IMR-90 (cell line): ENCODE data around the gene GTPBP6. TPM values are rescaled to one million over a fixed set of nuclear protein-coding genes. Genes with fewer than 3 reads are reported as not detected.

ENCODE experiments used
- ATAC-seq: fragments of 200-7000 bp; cut with Tn5 transposase; 2 replicates; pipeline ENCODE4 v1.9.1; 2020; ENCODE audit warnings: low read depth, mild to moderate bottlenecking, moderate library complexity
- BruUV-seq: library from RNA; stranded (reverse); fragments of 400-500 nt; replicated peaks from 2 replicates; lab custom pipeline; 2021; lab: Mats Ljungman, UMichigan
- CTCF ChIA-PET: fragments of 300-600 bp; formaldehyde crosslinking; extraction: SDS; loops from one replicate; lab custom pipeline; 2021; ENCODE audit warnings: antibody characterized with exemption; lab: Yijun Ruan, JAX
- POLR2A ChIA-PET: fragments of 300-600 bp; sonication (Branson Sonifier 250); formaldehyde crosslinking; loops from one replicate; lab custom pipeline; 2022; ENCODE audit warnings: antibody characterized with exemption; ENCODE audit not compliant: unreplicated experiment; lab: Charles Lee
- DNase-seq: peaks from one replicate; pipeline ENCODE4 v3.0.0; 2013
- H2AFZ ChIP-seq: replicated peaks from 2 replicates; pipeline ENCODE3; 2013; ENCODE audit warnings: low read length, mild to moderate bottlenecking; ENCODE audit not compliant: poor library complexity
- H2AK5ac ChIP-seq: 2 replicates; pipeline ENCODE4 v1.6.1; 2013; ENCODE audit warnings: low read depth, low read length, inconsistent platforms
- H2AK9ac ChIP-seq: replicated peaks from 2 replicates; pipeline ENCODE3; 2013; ENCODE audit warnings: mild to moderate bottlenecking, low read depth, low read length, moderate library complexity; ENCODE audit not compliant: poor library complexity
- H2BK120ac ChIP-seq: 2 replicates; pipeline ENCODE4 v1.6.1; 2013; ENCODE audit warnings: low read depth, low read length, inconsistent platforms
- H2BK15ac ChIP-seq: 3 replicates; pipeline ENCODE4 v1.6.1; 2013; ENCODE audit warnings: low read depth, low read length, inconsistent platforms
- H2BK20ac ChIP-seq: 2 replicates; pipeline ENCODE4 v1.6.1; 2013; ENCODE audit warnings: low read depth, mild to moderate bottlenecking, inconsistent platforms, low read length, moderate library complexity
- H2BK5ac ChIP-seq: 2 replicates; pipeline ENCODE4 v1.6.1; 2013; ENCODE audit warnings: mild to moderate bottlenecking, low read depth, low read length, inconsistent platforms; ENCODE audit not compliant: poor library complexity, severe bottlenecking
- H3K14ac ChIP-seq: replicated peaks from 2 replicates; pipeline ENCODE4 v1.6.1; 2013; ENCODE audit warnings: low read depth, low read length, inconsistent platforms
- H3K18ac ChIP-seq: 2 replicates; pipeline ENCODE4 v1.6.1; 2013; ENCODE audit warnings: low read depth, low read length, control low read depth
- H3K23ac ChIP-seq: 2 replicates; pipeline ENCODE4 v1.6.1; 2013; ENCODE audit warnings: low read depth, low read length, inconsistent platforms
- H3K27ac ChIP-seq: 2 replicates; pipeline ENCODE4 v1.5.1; 2013; ENCODE audit warnings: mild to moderate bottlenecking, control low read depth, low read length; ENCODE audit not compliant: insufficient read depth
- H3K27me3 ChIP-seq: 2 replicates; pipeline ENCODE4 v1.6.1; 2013; ENCODE audit warnings: low read length; ENCODE audit not compliant: control insufficient read depth, insufficient read depth
- H3K36me3 ChIP-seq: 2 replicates; pipeline ENCODE4 v1.6.1; 2013; ENCODE audit warnings: low read length, mixed read lengths; ENCODE audit not compliant: control insufficient read depth, insufficient read depth
- H3K4ac ChIP-seq: 2 replicates; pipeline ENCODE4 v1.6.1; 2013; ENCODE audit warnings: low read depth, low read length, inconsistent platforms
- H3K4me1 ChIP-seq: 2 replicates; pipeline ENCODE4 v1.6.1; 2013; ENCODE audit warnings: low read length, mixed read lengths; ENCODE audit not compliant: control insufficient read depth, insufficient read depth
- H3K4me2 ChIP-seq: 2 replicates; pipeline ENCODE4 v1.6.1; 2013; ENCODE audit warnings: low read depth, mild to moderate bottlenecking, control low read depth, low read length, moderate library complexity
- H3K4me3 ChIP-seq: 2 replicates; pipeline ENCODE4 v1.5.1; 2013; ENCODE audit warnings: low read depth, mild to moderate bottlenecking, control low read depth, low read length, moderate library complexity; ENCODE audit not compliant: insufficient read depth
- H3K56ac ChIP-seq: 2 replicates; pipeline ENCODE4 v1.6.1; 2013; ENCODE audit warnings: low read length, inconsistent platforms; ENCODE audit not compliant: insufficient read depth; ENCODE audit errors: extremely low read depth
- H3K79me1 ChIP-seq, 2 experiments: 2 replicates each; pipeline ENCODE4 v1.6.1; 2013; ENCODE audit warnings: low read length in 2 of 2, inconsistent platforms in 1 of 2, low read depth in 1 of 2
- H3K9ac ChIP-seq: 2 replicates; pipeline ENCODE4 v1.6.1; 2013; ENCODE audit warnings: low read depth, low read length, control low read depth
- H3K9me1 ChIP-seq: 2 replicates; pipeline ENCODE4 v1.6.1; 2013; ENCODE audit warnings: low read length, inconsistent platforms; ENCODE audit not compliant: insufficient read depth
- H3K9me3 ChIP-seq: 2 replicates; pipeline ENCODE4 v1.6.1; 2013; ENCODE audit warnings: low read length; ENCODE audit not compliant: control insufficient read depth, insufficient read depth
- H4K20me1 ChIP-seq: 2 replicates; pipeline ENCODE4 v1.6.1; 2013; ENCODE audit warnings: low read length, inconsistent platforms; ENCODE audit not compliant: insufficient read depth
- H4K5ac ChIP-seq: 2 replicates; pipeline ENCODE4 v1.6.1; 2013; ENCODE audit warnings: mild to moderate bottlenecking, low read depth, low read length, control low read depth
- H4K8ac ChIP-seq, 2 experiments: 2 replicates each; pipeline ENCODE4 v1.6.1; 2013; ENCODE audit warnings: low read depth in 2 of 2, low read length in 2 of 2, control low read depth in 1 of 2, inconsistent platforms in 1 of 2
- H4K91ac ChIP-seq: 2 replicates; pipeline ENCODE4 v1.6.1; 2013; ENCODE audit warnings: low read depth, low read length, inconsistent platforms; ENCODE audit not compliant: insufficient read depth
- BHLHE40 ChIP-seq: fragments of 150-350 bp; IDR thresholded peaks from 2 replicates; pipeline ENCODE4 v1.6.1; 2016; ENCODE audit warnings: mild to moderate bottlenecking, low read depth, low read length
- CEBPB ChIP-seq: IDR thresholded peaks from 2 replicates; pipeline ENCODE4 v1.6.1; 2012; ENCODE audit warnings: low read depth, low read length, improper control_type of control experiment
- CHD1 ChIP-seq: IDR thresholded peaks from 2 replicates; pipeline ENCODE4 v1.6.1; 2012; ENCODE audit warnings: low read depth, low read length, improper control_type of control experiment
- FOS ChIP-seq: fragments of 150-350 bp; IDR thresholded peaks from 2 replicates; pipeline ENCODE4 v1.6.1; 2016; ENCODE audit warnings: low read depth, low read length
- MAFK ChIP-seq: IDR thresholded peaks from 2 replicates; pipeline ENCODE4 v1.6.1; 2012; ENCODE audit warnings: low read depth, low read length, improper control_type of control experiment
- MAZ ChIP-seq: IDR thresholded peaks from 2 replicates; pipeline ENCODE4 v1.6.1; 2012; ENCODE audit warnings: low read depth, mild to moderate bottlenecking, low read length, improper control_type of control experiment, moderate library complexity, borderline replicate concordance
- MXI1 ChIP-seq: IDR thresholded peaks from 2 replicates; pipeline ENCODE4 v1.6.1; 2012; ENCODE audit warnings: low read depth, mild to moderate bottlenecking, low read length, moderate library complexity, borderline replicate concordance
- NFE2L2 ChIP-seq: fragments of 150-350 bp; IDR thresholded peaks from 2 replicates; pipeline ENCODE4 v1.6.1; 2016; ENCODE audit warnings: low read depth, mild to moderate bottlenecking, low read length
- POLR2A ChIP-seq: IDR thresholded peaks from 2 replicates; pipeline ENCODE4 v1.6.1; 2012; ENCODE audit warnings: mild to moderate bottlenecking, low read depth, low read length
- RAD21 ChIP-seq: IDR thresholded peaks from 2 replicates; pipeline ENCODE4 v1.6.1; 2012; ENCODE audit warnings: low read length, improper control_type of control experiment
- RFX5 ChIP-seq: IDR thresholded peaks from 2 replicates; pipeline ENCODE4 v1.8.0; 2012; ENCODE audit warnings: low read depth, mild to moderate bottlenecking, low read length, moderate library complexity
- SMC3 ChIP-seq: fragments of 150-350 bp; IDR thresholded peaks from 2 replicates; pipeline ENCODE4 v1.6.1; 2016; ENCODE audit warnings: low read depth, mild to moderate bottlenecking, antibody characterized with exemption, low read length, moderate library complexity
- WGBS, 2 experiments: methylation state at CpG; one replicate each; pipeline versions ENCODE4 v1.1.5 to v1.1.7; 2013; ENCODE audit warnings: missing lambda C conversion rate in 2 of 2; ENCODE audit not compliant: insufficient read length in 1 of 2; ENCODE audit errors: extremely low coverage in 2 of 2; 5-methylcytosine and 5-hydroxymethylcytosine counted together
- dilution Hi-C: fragments of 300-500 bp; cut with HindIII; formaldehyde crosslinking; loops from one replicate; pipeline ENCODE4 v1.14.3; 2018; ENCODE audit warnings: low sequenced_read_pairs; ENCODE audit not compliant: unreplicated experiment
- in situ Hi-C: fragments of 300-500 bp; cut with MboI; formaldehyde crosslinking; loops from 3 replicates; pipeline ENCODE4 v1.14.3; 2019; ENCODE audit warnings: low sequenced_read_pairs, inconsistent platforms, mixed read lengths
- intact Hi-C: fragments of 100-400 bp; cut with micrococcal nuclease; formaldehyde crosslinking; loops from 2 replicates; pipeline ENCODE4 v1.10.0; 2022
- polyA plus RNA-seq, 3 experiments: library from polyadenylated mRNA; depleted of rRNA; stranded (reverse); fragments of >200 nt; gene quantifications; 2 replicates each; pipeline ENCODE4 v1.2.3, GENCODE V29; 2012; ENCODE audit warnings: low replicate concordance in 1 of 3
- total RNA-seq: library from RNA; depleted of rRNA; stranded (reverse); fragments of >200 nt; gene quantifications from 2 replicates; pipeline ENCODE4 v1.2.3, GENCODE V29; 2012
- TF ChIP-seq, protein P1 (sequence below): conservative IDR thresholded peaks from 2 replicates; pipeline ENCODE4 v1.5.1; 2012; ENCODE audit warnings: mild to moderate bottlenecking, low read depth, low read length, improper control_type of control experiment
- TF ChIP-seq, protein P2 (sequence below): fragments of 150-350 bp; IDR thresholded peaks from 2 replicates; pipeline ENCODE4 v1.6.1; 2016; ENCODE audit warnings: low read depth, mild to moderate bottlenecking, low read length, moderate library complexity, borderline replicate concordance
- TF ChIP-seq, protein P3 (sequence below): fragments of 150-350 bp; IDR thresholded peaks from 2 replicates; pipeline ENCODE4 v1.6.1; 2017; ENCODE audit warnings: mild to moderate bottlenecking, antibody characterized with exemption, low read length, low read depth

The GTPBP6 gene
- total and polyA plus RNA-seq, 2 of the 4 experiments (the other 2 are of a cell fraction), result 24.0 to 31.6 TPM

DNA sequence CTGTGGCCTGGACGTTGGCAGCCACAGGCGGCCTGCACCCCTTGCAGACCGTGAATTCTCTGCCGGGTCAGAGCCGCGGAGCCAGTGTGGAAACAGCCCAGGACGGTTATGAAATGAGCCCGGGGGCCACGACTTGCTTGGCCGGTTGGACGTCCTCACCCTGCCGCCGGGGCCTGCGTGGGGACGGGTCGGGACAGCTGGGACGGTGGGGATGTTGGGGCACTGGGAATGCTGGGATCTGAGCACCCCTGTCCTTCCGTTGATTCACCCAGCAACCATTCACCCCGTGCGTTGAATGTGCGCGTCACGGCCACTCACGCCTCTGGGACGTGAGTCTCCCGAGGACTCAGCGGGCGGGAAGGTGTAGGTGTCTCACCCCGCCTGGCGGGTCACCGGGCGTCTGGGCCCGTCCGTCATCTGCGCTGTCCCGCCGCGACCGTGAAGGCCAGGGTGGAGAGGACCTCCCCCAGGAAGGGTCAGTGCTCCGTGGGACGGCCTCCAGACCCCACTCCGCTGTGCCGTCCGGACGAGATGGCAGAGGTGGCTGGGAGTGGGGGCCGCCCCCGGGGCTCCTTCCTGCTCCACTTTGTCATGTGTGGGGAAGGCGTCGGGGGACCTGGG, 41.9 kb downstream of the GTPBP6 start:
- in situ Hi-C loops, result no loop called here
- H3K4me2 ChIP-seq, result peak overlapping the region; percentile 56
- ATAC-seq (peak; percentile 68), DNase-seq (peak; percentile 76)
- peak overlapping the region; percentile 69 for H3K4ac ChIP-seq
- H3K79me1 ChIP-seq, result peaks cover 4 to 12% of the 10 kb centered on the region in 2 experiments; a peak in 1 of 4 replicates
- H4K5ac ChIP-seq, result peak overlapping the region; percentile 27
- POLR2A ChIA-PET, result no interaction called here
- H3K4me1 ChIP-seq, result no peaks in the 10 kb centered on the region
- H3K36me3 ChIP-seq, result no peaks in the 10 kb centered on the region
- H3K9ac ChIP-seq, result peak overlapping the region; percentile 38
- peak overlapping the region; percentile 95 for H2AFZ ChIP-seq
- H3K14ac ChIP-seq, result 0 out of 2 replicates have a peak overlapping the region, but pooled peaks have one; percentile 51
- peak overlapping the region; percentile 8; the same call in 1 of the 2 replicates for H3K27ac ChIP-seq
- no peaks in the 10 kb centered on the region for H3K27me3 ChIP-seq
- peak overlapping the region; percentile 38 for H2BK5ac ChIP-seq
- dilution Hi-C loops, result no loop called here
- peak overlapping the region; percentile 38 for H3K23ac ChIP-seq
- H4K91ac ChIP-seq, result peak overlapping the region; percentile 14; the same call in 1 of the 2 replicates
- no peaks in the 10 kb centered on the region for H3K9me3 ChIP-seq
- H4K8ac ChIP-seq, result peak overlapping the region; percentile 8 to 39; a peak in 1 of 4 replicates
- intact Hi-C loops, result no loop called here
- WGBS, 2 experiments, result 2% methylated on average over 25 of the region's 49 CpGs; no CpG with 5 or more reads in 1 of the 2 experiments
- no peak overlapping the region for H3K56ac ChIP-seq
- CTCF ChIA-PET, result no interaction called here
- no peaks in the 10 kb centered on the region for H4K20me1 ChIP-seq
- H3K4me3 ChIP-seq, result peak overlapping the region; percentile 58
- H3K9me1 ChIP-seq, result peaks cover 3% of the 10 kb centered on the region; the same call in 1 of the 2 replicates
- no peak overlapping the region for H2BK20ac ChIP-seq
- H3K18ac ChIP-seq, result no peak overlapping the region
- no TSS peak for BruUV-seq
- H2AK5ac ChIP-seq, result peak overlapping the region; percentile 16; the same call in 1 of the 2 replicates
- H2BK15ac ChIP-seq, result no peak overlapping the region
- H2AK9ac ChIP-seq, result peak overlapping the region; percentile 93
- 0 out of 2 replicates have a peak overlapping the region, but pooled peaks have one; percentile 1 for H2BK120ac ChIP-seq
- peak; percentile 29; the same call in 1 of the 2 replicates for TF ChIP-seq CEBPB
- TF ChIP-seq RFX5, result peak; percentile 68; the same call in 1 of the 2 replicates
- no peak for TF ChIP-seq CHD1
- peak; percentile 91 for TF ChIP-seq BHLHE40
- TF ChIP-seq, protein P1, sequence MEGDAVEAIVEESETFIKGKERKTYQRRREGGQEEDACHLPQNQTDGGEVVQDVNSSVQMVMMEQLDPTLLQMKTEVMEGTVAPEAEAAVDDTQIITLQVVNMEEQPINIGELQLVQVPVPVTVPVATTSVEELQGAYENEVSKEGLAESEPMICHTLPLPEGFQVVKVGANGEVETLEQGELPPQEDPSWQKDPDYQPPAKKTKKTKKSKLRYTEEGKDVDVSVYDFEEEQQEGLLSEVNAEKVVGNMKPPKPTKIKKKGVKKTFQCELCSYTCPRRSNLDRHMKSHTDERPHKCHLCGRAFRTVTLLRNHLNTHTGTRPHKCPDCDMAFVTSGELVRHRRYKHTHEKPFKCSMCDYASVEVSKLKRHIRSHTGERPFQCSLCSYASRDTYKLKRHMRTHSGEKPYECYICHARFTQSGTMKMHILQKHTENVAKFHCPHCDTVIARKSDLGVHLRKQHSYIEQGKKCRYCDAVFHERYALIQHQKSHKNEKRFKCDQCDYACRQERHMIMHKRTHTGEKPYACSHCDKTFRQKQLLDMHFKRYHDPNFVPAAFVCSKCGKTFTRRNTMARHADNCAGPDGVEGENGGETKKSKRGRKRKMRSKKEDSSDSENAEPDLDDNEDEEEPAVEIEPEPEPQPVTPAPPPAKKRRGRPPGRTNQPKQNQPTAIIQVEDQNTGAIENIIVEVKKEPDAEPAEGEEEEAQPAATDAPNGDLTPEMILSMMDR, result no peak
- no peak for TF ChIP-seq MXI1
- peak; percentile 84 for TF ChIP-seq POLR2A
- TF ChIP-seq RAD21, result no peak
- TF ChIP-seq SMC3, result no peak
- TF ChIP-seq, protein P2, sequence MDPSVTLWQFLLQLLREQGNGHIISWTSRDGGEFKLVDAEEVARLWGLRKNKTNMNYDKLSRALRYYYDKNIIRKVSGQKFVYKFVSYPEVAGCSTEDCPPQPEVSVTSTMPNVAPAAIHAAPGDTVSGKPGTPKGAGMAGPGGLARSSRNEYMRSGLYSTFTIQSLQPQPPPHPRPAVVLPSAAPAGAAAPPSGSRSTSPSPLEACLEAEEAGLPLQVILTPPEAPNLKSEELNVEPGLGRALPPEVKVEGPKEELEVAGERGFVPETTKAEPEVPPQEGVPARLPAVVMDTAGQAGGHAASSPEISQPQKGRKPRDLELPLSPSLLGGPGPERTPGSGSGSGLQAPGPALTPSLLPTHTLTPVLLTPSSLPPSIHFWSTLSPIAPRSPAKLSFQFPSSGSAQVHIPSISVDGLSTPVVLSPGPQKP, result no peak
- TF ChIP-seq, protein P3, sequence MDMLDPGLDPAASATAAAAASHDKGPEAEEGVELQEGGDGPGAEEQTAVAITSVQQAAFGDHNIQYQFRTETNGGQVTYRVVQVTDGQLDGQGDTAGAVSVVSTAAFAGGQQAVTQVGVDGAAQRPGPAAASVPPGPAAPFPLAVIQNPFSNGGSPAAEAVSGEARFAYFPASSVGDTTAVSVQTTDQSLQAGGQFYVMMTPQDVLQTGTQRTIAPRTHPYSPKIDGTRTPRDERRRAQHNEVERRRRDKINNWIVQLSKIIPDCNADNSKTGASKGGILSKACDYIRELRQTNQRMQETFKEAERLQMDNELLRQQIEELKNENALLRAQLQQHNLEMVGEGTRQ, result no peak
- TF ChIP-seq MAZ, result peak; percentile 10; the same call in 1 of the 2 replicates
- no peak for TF ChIP-seq NFE2L2
- peak; percentile 75 for TF ChIP-seq FOS
- no peak for TF ChIP-seq MAFK
